IPS DF 4.7 (cell line): Measurements from ENCODE around the gene GNPNAT1.
"Not testable (repeated sequence)": the region's sequence is repeated elsewhere in the genome, so short reads cannot be mapped to it uniquely, and the experiment has no call there.

Experiments used
- DNase-seq: peaks from one replicate; pipeline ENCODE4 v3.0.0-alpha.2; 2013; ENCODE audit warnings: low spot score; ENCODE audit errors: extremely low read depth

Gene GNPNAT1

GRCh38 chr14:52729585-52729924 is 61.9 kb downstream of the GNPNAT1 start:
- no peak for DNase-seq

- DNase-seq = not testable (repeated sequence)
These were observed 62.4 kb downstream of the GNPNAT1 start for GRCh38 chr14:52729035-52729434.

- DNase-seq = not testable (repeated sequence)
These were observed 63.9 kb downstream of the GNPNAT1 start for GRCh38 chr14:52727509-52727908.
